Neural progenitor cell (in vitro differentiated cells): ENCODE results near the gene TNNI3K.

Experiments used
- CTCF ChIP-seq: fragments of 200-600 bp; sonication (generic); IDR thresholded peaks from 2 replicates; pipeline ENCODE4 v1.5.1; 2017; ENCODE audit warnings: antibody characterized with exemption, mild to moderate bottlenecking
- EZH2 ChIP-seq: fragments of 200-600 bp; sonication (generic); IDR thresholded peaks from 2 replicates; pipeline ENCODE4 v1.6.1; 2017; ENCODE audit warnings: antibody characterized with exemption, mild to moderate bottlenecking, moderate library complexity

GRCh38 chr1:74467786-74468377 is 232.7 kb downstream of the TNNI3K start:
- TF ChIP-seq CTCF (no peak), EZH2 (no peak)
